Fibroblast of gingiva (primary cell): ENCODE data around the gene PPIL1.
"Not testable (repeated sequence)": the region's sequence is repeated elsewhere in the genome, so short reads cannot be mapped to it uniquely, and the experiment has no call there.

Experiments
- DNase-seq: peaks from one replicate; pipeline ENCODE4 v3.0.0-alpha.2; 2011; ENCODE audit warnings: low read depth

PPIL1 gene

GRCh38 chr6:36815962-36816735 is 58.5 kb downstream of the PPIL1 start:
- no peak for DNase-seq

GRCh38 chr6:36814249-36814648 is 60.4 kb downstream of the PPIL1 start:
- DNase-seq: no peak

GRCh38 chr6:36813526-36813925 is 61.1 kb downstream of the PPIL1 start:
- DNase-seq: no peak

- not testable (repeated sequence) for DNase-seq
Measured at GRCh38 chr6:36813047-36813446, 61.6 kb downstream of the PPIL1 start.

- no peak for DNase-seq
Measured at GRCh38 chr6:36809941-36810803, 64.4 kb downstream of the PPIL1 start.

GRCh38 chr6:36809156-36809555 is 65.4 kb downstream of the PPIL1 start:
- DNase-seq: no peak

- no peak for DNase-seq
Measured at GRCh38 chr6:36808634-36809033, 66.0 kb downstream of the PPIL1 start.

GRCh38 chr6:36807750-36808149 is 66.9 kb downstream of the PPIL1 start:
- DNase-seq: no peak

GRCh38 chr6:36807143-36807542 is 67.5 kb downstream of the PPIL1 start:
- DNase-seq: no peak

- DNase-seq: no peak
Measured at GRCh38 chr6:36805917-36806316, 68.7 kb downstream of the PPIL1 start.

GRCh38 chr6:36805096-36805797 is 69.4 kb downstream of the PPIL1 start:
- DNase-seq: no peak
